Heart left ventricle (tissue), 13 donors: Measurements from ENCODE around the gene DUXB.
A peak's percentile ranks its signal among the peaks of the same experiment; 100 is the strongest.

Experiments
- CTCF ChIP-seq, 12 donors: fragments of 200-600 bp; sonication (generic) in 4 of 12; IDR thresholded peaks; one replicate each; pipeline versions ENCODE4 v1.5.0 to v1.8.0; 2018 to 2022; ENCODE audit warnings: antibody characterized with exemption in 12 of 12, mild to moderate bottlenecking in 5 of 12
- POLR2A ChIP-seq, 2 donors: fragments of 450-650 bp; IDR thresholded peaks; one replicate each; pipeline ENCODE4 v1.6.1; 2017; ENCODE audit warnings: antibody characterized with exemption in 2 of 2, mild to moderate bottlenecking in 2 of 2, moderate library complexity in 2 of 2
- donor health status: ischemic (EF 13 %, LVEDD 7.1; RV severe dilation, severe dysfunction).
- donor health status: DM: no; HTN: yes; CAD: no.
- donor health status: DM: no; HTN: no; CAD: no.
- donor health status: ischemic (EF 25% LVEDD 6.9; RV normal size, moderate dysfunction).
- donor health status: ischemic (EF 25% LVEDD 5.7; RV mildly dilated, moderate dysfunction).
- donor health status: ischemic (EF 35%, LVEDD 5.7; RV mildly dilated, moderate dysfunction).
- donor health status: nonischemic (EF 11% LVEDD 7.7; RV severe dilation, severe dysfunction).
- donor health status: DM: yes; HTN: yes; CAD: no.
- donor health status: PGD.
- donor health status: ischemic (EF 29% LVEDD 5.4; RV normal size, mild dysfunction).
- donor health status: nonischemic (EF 23%, LVEDD 6.1; RV moderate dilation, normal function).

GRCh38 chr16:75695708-75696107 lies 5.6 kb downstream of the DUXB start:
- TF ChIP-seq CTCF (IDR thresholded peaks at IDR 0.05) (peak in 5 of 12 donors; percentile 3 to 17 (median 7)), POLR2A (IDR thresholded peaks at IDR 0.05) (no peak)
